ENCODE measurements around the gene CELF2. TPM values are rescaled to one million over a fixed set of nuclear protein-coding genes. Genes with fewer than 3 reads are reported as not detected.

Gene CELF2
- total RNA-seq, 1 donor: 135 TPM

- Histone ChIP-seq H3K9me3 (ENCODE audit: low read depth, low read length) (no peaks in the 10 kb centered on the region), H3K4me3 (ENCODE audit: low read length) (no peak overlapping the region), H3K27me3 (ENCODE audit: insufficient read depth, low read length) (no peaks in the 10 kb centered on the region), H3K4me1 (ENCODE audit: insufficient read depth, low read length) (peaks cover 75% of the 10 kb centered on the region)
Measured at GRCh38 chr10:11225935-11226334, 208.3 kb downstream of the CELF2 start.

GRCh38 chr10:11227103-11227502 is 209.4 kb downstream of the CELF2 start:
- no peaks in the 10 kb centered on the region for H3K9me3 ChIP-seq (ENCODE audit: low read depth, low read length)
- peaks cover 80% of the 10 kb centered on the region for H3K4me1 ChIP-seq (ENCODE audit: insufficient read depth, low read length)
- no peaks in the 10 kb centered on the region for H3K27me3 ChIP-seq (ENCODE audit: insufficient read depth, low read length)
- no peak overlapping the region for H3K4me3 ChIP-seq (ENCODE audit: low read length)

GRCh38 chr10:11229893-11230292 is 212.2 kb downstream of the CELF2 start:
- H3K4me1 ChIP-seq (ENCODE audit: insufficient read depth, low read length): peaks cover 80% of the 10 kb centered on the region
- no peaks in the 10 kb centered on the region for H3K27me3 ChIP-seq (ENCODE audit: insufficient read depth, low read length)
- no peaks in the 10 kb centered on the region for H3K9me3 ChIP-seq (ENCODE audit: low read depth, low read length)
- H3K4me3 ChIP-seq (ENCODE audit: low read length): no peak overlapping the region

- no peak overlapping the region for H3K4me3 ChIP-seq (ENCODE audit: low read length)
Measured at GRCh38 chr10:11230498-11231167, 213.0 kb downstream of the CELF2 start.

GRCh38 chr10:11231285-11231684 is 213.6 kb downstream of the CELF2 start:
- Histone ChIP-seq H3K4me3 (ENCODE audit: low read length) (no peak overlapping the region), H3K9me3 (ENCODE audit: low read depth, low read length) (no peaks in the 10 kb centered on the region), H3K27me3 (ENCODE audit: insufficient read depth, low read length) (no peaks in the 10 kb centered on the region), H3K4me1 (ENCODE audit: insufficient read depth, low read length) (peaks cover 66% of the 10 kb centered on the region)

More at GRCh38 chr10:11230498-11231167, 213.0 kb downstream of the CELF2 start:
- Histone ChIP-seq H3K9me3 (ENCODE audit: low read depth, low read length) (no peaks in the 10 kb centered on the region), H3K27me3 (ENCODE audit: insufficient read depth, low read length) (no peaks in the 10 kb centered on the region), H3K4me1 (ENCODE audit: insufficient read depth, low read length) (peaks cover 73% of the 10 kb centered on the region)

GRCh38 chr10:11232222-11232961 is 214.7 kb downstream of the CELF2 start:
- Histone ChIP-seq H3K4me1 (ENCODE audit: insufficient read depth, low read length) (peaks cover 64% of the 10 kb centered on the region), H3K4me3 (ENCODE audit: low read length) (no peak overlapping the region), H3K27me3 (ENCODE audit: insufficient read depth, low read length) (no peaks in the 10 kb centered on the region), H3K9me3 (ENCODE audit: low read depth, low read length) (no peaks in the 10 kb centered on the region)

GRCh38 chr10:11234857-11235531 is 217.3 kb downstream of the CELF2 start:
- Histone ChIP-seq H3K27me3 (ENCODE audit: insufficient read depth, low read length) (no peaks in the 10 kb centered on the region), H3K4me1 (ENCODE audit: insufficient read depth, low read length) (peaks cover 57% of the 10 kb centered on the region), H3K4me3 (ENCODE audit: low read length) (no peak overlapping the region), H3K9me3 (ENCODE audit: low read depth, low read length) (no peaks in the 10 kb centered on the region)

GRCh38 chr10:11235771-11236170 is 218.1 kb downstream of the CELF2 start:
- H3K4me3 ChIP-seq (ENCODE audit: low read length): no peak overlapping the region
- H3K9me3 ChIP-seq (ENCODE audit: low read depth, low read length): no peaks in the 10 kb centered on the region
- no peaks in the 10 kb centered on the region for H3K27me3 ChIP-seq (ENCODE audit: insufficient read depth, low read length)
- peaks cover 56% of the 10 kb centered on the region for H3K4me1 ChIP-seq (ENCODE audit: insufficient read depth, low read length)

- H3K4me3 ChIP-seq (ENCODE audit: low read length): no peak overlapping the region
- no peaks in the 10 kb centered on the region for H3K9me3 ChIP-seq (ENCODE audit: low read depth, low read length)
- no peaks in the 10 kb centered on the region for H3K27me3 ChIP-seq (ENCODE audit: insufficient read depth, low read length)
- H3K4me1 ChIP-seq (ENCODE audit: insufficient read depth, low read length): peaks cover 56% of the 10 kb centered on the region
Measured at GRCh38 chr10:11236234-11236633, 218.6 kb downstream of the CELF2 start.

GRCh38 chr10:11237571-11237970 is 219.9 kb downstream of the CELF2 start:
- Histone ChIP-seq H3K27me3 (ENCODE audit: insufficient read depth, low read length) (no peaks in the 10 kb centered on the region), H3K4me1 (ENCODE audit: insufficient read depth, low read length) (peaks cover 63% of the 10 kb centered on the region), H3K9me3 (ENCODE audit: low read depth, low read length) (no peaks in the 10 kb centered on the region), H3K4me3 (ENCODE audit: low read length) (no peak overlapping the region)

- no peaks in the 10 kb centered on the region for H3K27me3 ChIP-seq (ENCODE audit: insufficient read depth, low read length)
- H3K4me3 ChIP-seq (ENCODE audit: low read length): no peak overlapping the region
- no peaks in the 10 kb centered on the region for H3K9me3 ChIP-seq (ENCODE audit: low read depth, low read length)
- H3K4me1 ChIP-seq (ENCODE audit: insufficient read depth, low read length): peaks cover 65% of the 10 kb centered on the region
Measured at GRCh38 chr10:11238893-11239292, 221.2 kb downstream of the CELF2 start.

- no peak overlapping the region for H3K4me3 ChIP-seq (ENCODE audit: low read length)
- H3K27me3 ChIP-seq (ENCODE audit: insufficient read depth, low read length): no peaks in the 10 kb centered on the region
- H3K4me1 ChIP-seq (ENCODE audit: insufficient read depth, low read length): peaks cover 79% of the 10 kb centered on the region
- H3K9me3 ChIP-seq (ENCODE audit: low read depth, low read length): no peaks in the 10 kb centered on the region
Measured at GRCh38 chr10:11240641-11241040, 223.0 kb downstream of the CELF2 start.

GRCh38 chr10:11242443-11243387 is 225.0 kb downstream of the CELF2 start:
- H3K4me3 ChIP-seq (ENCODE audit: low read length): no peak overlapping the region
- H3K4me1 ChIP-seq (ENCODE audit: insufficient read depth, low read length): peaks cover 84% of the 10 kb centered on the region
- H3K9me3 ChIP-seq (ENCODE audit: low read depth, low read length): no peaks in the 10 kb centered on the region
- no peaks in the 10 kb centered on the region for H3K27me3 ChIP-seq (ENCODE audit: insufficient read depth, low read length)

- peaks cover 80% of the 10 kb centered on the region for H3K4me1 ChIP-seq (ENCODE audit: insufficient read depth, low read length)
- H3K27me3 ChIP-seq (ENCODE audit: insufficient read depth, low read length): no peaks in the 10 kb centered on the region
- H3K9me3 ChIP-seq (ENCODE audit: low read depth, low read length): no peaks in the 10 kb centered on the region
- H3K4me3 ChIP-seq (ENCODE audit: low read length): no peak overlapping the region
Measured at GRCh38 chr10:11243425-11244222, 226.0 kb downstream of the CELF2 start.

Measured in mononuclear cell (primary cell).